SU-DHL-6 (cell line): Measurements from ENCODE around the gene ACSF3.

Experiments
- H2AFZ ChIP-seq: fragments of 200-600 bp; sonication (generic); 2 replicates; pipeline ENCODE4 v1.6.1; 2014; ENCODE audit warnings: low read depth, mild to moderate bottlenecking, moderate library complexity, mixed read lengths, antibody characterized with exemption, low read length; ENCODE audit not compliant: severe bottlenecking
- H3F3A ChIP-seq: fragments of 200-600 bp; shearing (Covaris generic); 2 replicates; pipeline ENCODE4 v1.6.0; 2016; ENCODE audit warnings: antibody characterized with exemption, mild to moderate bottlenecking; ENCODE audit not compliant: insufficient read depth
- H3K27ac ChIP-seq: fragments of 200-600 bp; sonication (generic); 2 replicates; pipeline ENCODE4 v1.5.1; 2016; ENCODE audit warnings: low read depth, mild to moderate bottlenecking, low read length, moderate library complexity, mixed read lengths
- H3K27me3 ChIP-seq: fragments of 200-600 bp; sonication (generic), shearing (Covaris generic); 2 replicates; pipeline ENCODE4 v1.6.0; 2014; ENCODE audit warnings: mild to moderate bottlenecking, low read length
- H3K36me3 ChIP-seq: fragments of 200-600 bp; sonication (generic); 2 replicates; pipeline ENCODE4 v1.6.1; 2014; ENCODE audit warnings: mild to moderate bottlenecking, low read length, mixed read lengths
- H3K4me2 ChIP-seq: fragments of 300-600, 200-600 bp; shearing (Covaris generic), sonication (generic); 2 replicates; pipeline ENCODE4 v1.6.0; 2014; ENCODE audit warnings: low read length, low read depth, mild to moderate bottlenecking; ENCODE audit not compliant: poor library complexity, severe bottlenecking
- H3K4me3 ChIP-seq: fragments of 200-600 bp; sonication (generic); 2 replicates; pipeline ENCODE4 v1.5.1; 2014; ENCODE audit warnings: antibody characterized with exemption, low read length, mild to moderate bottlenecking, mixed read lengths; ENCODE audit not compliant: insufficient read depth, poor library complexity, severe bottlenecking
- H3K79me2 ChIP-seq: fragments of 200-600 bp; sonication (generic); 2 replicates; pipeline ENCODE4 v1.6.1; 2014; ENCODE audit warnings: mild to moderate bottlenecking, low read length, moderate library complexity; ENCODE audit not compliant: insufficient read depth
- H3K9ac ChIP-seq: fragments of 200-600 bp; sonication (generic); 2 replicates; pipeline ENCODE4 v1.7.0; 2014; ENCODE audit warnings: mild to moderate bottlenecking, low read length
- H3K9me2 ChIP-seq: fragments of 200-600 bp; sonication (generic); replicated peaks from 2 replicates; pipeline ENCODE4 v1.6.1; 2014; ENCODE audit warnings: low read length; ENCODE audit not compliant: insufficient read depth
- H3K9me3 ChIP-seq: fragments of 200-600 bp; sonication (generic); 2 replicates; pipeline ENCODE4 v1.6.1; 2014; ENCODE audit warnings: low read length, mixed read lengths; ENCODE audit not compliant: insufficient read depth
- H4K20me1 ChIP-seq: fragments of 200-600 bp; sonication (generic); 2 replicates; pipeline ENCODE4 v1.6.1; 2014; ENCODE audit warnings: low read depth, mild to moderate bottlenecking, antibody characterized with exemption, low read length, moderate library complexity, mixed read lengths
- CTCF ChIP-seq: fragments of 200-600 bp; sonication (generic); IDR thresholded peaks from one replicate; pipeline ENCODE4 v1.5.1; 2017; ENCODE audit warnings: antibody characterized with exemption, mild to moderate bottlenecking, low read length, moderate library complexity; ENCODE audit not compliant: insufficient read depth, poor library complexity, severe bottlenecking
- EZH2phosphoT487 ChIP-seq: fragments of 200-600 bp; sonication (generic), shearing (Covaris generic); conservative IDR thresholded peaks from 2 replicates; pipeline ENCODE4 v1.6.1; 2018; ENCODE audit warnings: mild to moderate bottlenecking, antibody characterized with exemption, low read length, moderate library complexity, mixed read lengths

Gene ACSF3

GRCh38 chr16:89174055-89174827, 80.6 kb downstream of the ACSF3 start:
- Histone ChIP-seq H4K20me1 (no peaks in the 10 kb centered on the region), H3K4me3 (no peak overlapping the region), H3K9me3 (no peaks in the 10 kb centered on the region), H3K27ac (no peak overlapping the region), H3F3A (no peaks in the 10 kb centered on the region), H3K79me2 (no peaks in the 10 kb centered on the region), H3K9me2 (no peaks in the 10 kb centered on the region), H2AFZ (no peak overlapping the region), H3K36me3 (no peaks in the 10 kb centered on the region), H3K27me3 (no peaks in the 10 kb centered on the region), H3K9ac (no peak overlapping the region), H3K4me2 (no peak overlapping the region)
- TF ChIP-seq EZH2phosphoT487 (no peak), CTCF (no peak)

- H3K36me3 ChIP-seq, result no peaks in the 10 kb centered on the region
- H4K20me1 ChIP-seq, result no peaks in the 10 kb centered on the region
- no peak overlapping the region for H3K4me2 ChIP-seq
- H3K9me3 ChIP-seq, result no peaks in the 10 kb centered on the region
- TF ChIP-seq EZH2phosphoT487 (no peak), CTCF (no peak)
- H3K27ac ChIP-seq, result no peak overlapping the region
- no peak overlapping the region for H2AFZ ChIP-seq
- no peaks in the 10 kb centered on the region for H3K9me2 ChIP-seq
- no peak overlapping the region for H3K9ac ChIP-seq
- no peaks in the 10 kb centered on the region for H3F3A ChIP-seq
- no peaks in the 10 kb centered on the region for H3K27me3 ChIP-seq
- H3K4me3 ChIP-seq, result no peak overlapping the region
- no peaks in the 10 kb centered on the region for H3K79me2 ChIP-seq
Measured at GRCh38 chr16:89174877-89175276, 81.2 kb downstream of the ACSF3 start.

GRCh38 chr16:89175280-89176146, 81.9 kb downstream of the ACSF3 start:
- Histone ChIP-seq H3K4me2 (no peak overlapping the region), H4K20me1 (no peaks in the 10 kb centered on the region), H3K79me2 (no peaks in the 10 kb centered on the region), H3F3A (no peaks in the 10 kb centered on the region), H2AFZ (no peak overlapping the region), H3K9me3 (no peaks in the 10 kb centered on the region), H3K27me3 (no peaks in the 10 kb centered on the region), H3K4me3 (no peak overlapping the region), H3K36me3 (no peaks in the 10 kb centered on the region), H3K9me2 (no peaks in the 10 kb centered on the region), H3K9ac (no peak overlapping the region), H3K27ac (no peak overlapping the region)
- TF ChIP-seq CTCF, result no peak
- TF ChIP-seq EZH2phosphoT487, result no peak
